Kidney (tissue), 14 donors: Measurements from ENCODE around the gene TAF9B. TPM values are rescaled to one million over a fixed set of nuclear protein-coding genes. Genes with fewer than 3 reads are reported as not detected.
A peak's percentile ranks its signal among the peaks of the same experiment; 100 is the strongest.

Experiments
- DNase-seq, 5 donors: peaks; one replicate each; pipeline ENCODE4 v3.0.0-alpha.2; 2013 to 2020
- FAIRE-seq: peaks from 2 replicates; lab custom pipeline; 2012; peaks lifted over from hg19 to GRCh38; lab: Jason Lieb, UNC
- H3K27ac ChIP-seq, 2 donors: one replicate each; pipeline ENCODE4 v1.7.0; 2013; ENCODE audit warnings: low read depth in 2 of 2, low read length in 2 of 2, inconsistent platforms in 1 of 2
- H3K27me3 ChIP-seq: one replicate; pipeline ENCODE4 v1.7.1; 2013; ENCODE audit warnings: low read length, inconsistent platforms; ENCODE audit not compliant: control insufficient read depth, insufficient read depth
- H3K36me3 ChIP-seq, 3 donors: one replicate each; pipeline versions ENCODE4 v1.7.0 to v1.7.1; 2013; ENCODE audit warnings: low read length in 3 of 3, control low read depth in 1 of 3, inconsistent platforms in 1 of 3; ENCODE audit not compliant: insufficient read depth in 3 of 3, control insufficient read depth in 2 of 3
- H3K4me1 ChIP-seq, 3 donors: one replicate each; pipeline versions ENCODE4 v1.7.0 to v1.7.1; 2013; ENCODE audit warnings: low read length in 3 of 3, inconsistent platforms in 1 of 3, low read depth in 1 of 3; ENCODE audit not compliant: control insufficient read depth in 2 of 3, insufficient read depth in 2 of 3
- H3K4me3 ChIP-seq, 3 donors: one replicate each; pipeline versions ENCODE4 v1.7.0 to v1.8.1; 2013; ENCODE audit warnings: low read length in 3 of 3, control low read depth in 1 of 3, inconsistent platforms in 1 of 3
- H3K9ac ChIP-seq, 3 donors: one replicate each; pipeline versions ENCODE4 v1.7.0 to v1.7.1; 2013; ENCODE audit warnings: low read length in 3 of 3, control low read depth in 1 of 3, inconsistent platforms in 1 of 3
- H3K9me3 ChIP-seq, 3 donors: one replicate each; pipeline versions ENCODE4 v1.7.0 to v1.7.1; 2013; ENCODE audit warnings: low read length in 3 of 3, control low read depth in 1 of 3, inconsistent platforms in 1 of 3; ENCODE audit not compliant: control insufficient read depth in 2 of 3, insufficient read depth in 1 of 3
- CTCF ChIP-seq: IDR thresholded peaks from 3 replicates; pipeline ENCODE4 v1.5.1; 2012; ENCODE audit warnings: mild to moderate bottlenecking, moderate library complexity, borderline replicate concordance; ENCODE audit not compliant: insufficient read depth; ENCODE audit errors: extremely low read depth
- intact Hi-C: fragments of 100-400 bp; cut with DNase I; formaldehyde crosslinking; loops from one replicate; pipeline ENCODE4 v1.11.1; 2022
- polyA plus RNA-seq: library from polyadenylated mRNA; stranded (reverse); fragments of 350-450 nt; fragmentation: Illumina TruSeq; extraction: RNeasy Lipid Tissue Mini Kit (QIAGEN cat#74804); gene quantifications from one replicate; pipeline ENCODE4 v1.2.3, GENCODE V29; 2014; ENCODE audit warnings: low read depth, low replicate concordance; ENCODE audit not compliant: insufficient read depth
- total RNA-seq: library from RNA; stranded (reverse); fragmentation: NEBNext Ultra II Directional; extraction: Animal tissue kit (Norgen Biotek cat#: 25700); gene quantifications from one replicate; pipeline ENCODE4 v1.2.1, GENCODE V29; 2021
- donor health status: control.
- donor health status: control.
- donor health status: control.
- donor health status: control.
- donor health status: control.
- donor health status: DM: yes; HTN: yes; CAD: no.
- donor health status: Normal renal cell carcinoma (clear cell type).

TAF9B gene
- total and polyA plus RNA-seq, 2 donors from 2014 or later = 14.0 to 23.3 TPM

DNA sequence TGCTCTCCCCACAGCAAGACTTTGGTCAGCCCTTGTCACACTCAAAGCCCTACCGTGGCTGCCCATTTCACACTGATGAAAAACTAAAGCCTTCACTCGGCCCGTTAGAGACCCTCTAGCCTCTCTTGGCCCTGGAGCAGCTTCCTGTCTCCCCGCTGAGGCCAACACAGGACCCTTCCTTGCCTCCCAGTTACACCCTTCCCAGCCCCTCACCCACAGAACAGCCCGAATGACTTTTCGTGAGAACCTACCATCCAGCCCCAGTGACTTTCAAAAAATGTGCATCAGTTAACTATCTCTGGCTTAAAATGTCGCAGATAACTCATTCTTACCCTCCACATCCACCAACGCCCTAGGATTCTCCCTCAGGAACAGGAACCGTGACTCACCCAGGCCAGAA lies 756 bp upstream of the TAF9B start:
- FAIRE-seq (no peak), DNase-seq (no peak)
- Histone ChIP-seq H3K9me3 (no peaks in the 10 kb centered on the region), H3K4me1 (peaks cover 0 to 3% (median 0%) of the 10 kb centered on the region in 3 donors), H3K27ac (no peak overlapping the region), H3K36me3 (peaks cover 0 to 5% (median 0%) of the 10 kb centered on the region in 3 donors), H3K27me3 (no peaks in the 10 kb centered on the region), H3K4me3 (peak overlapping the region in 1 of 3 donors; percentile 82), H3K9ac (no peak overlapping the region)
- TF ChIP-seq CTCF = no peak
- intact Hi-C loops = no loop called here

DNA sequence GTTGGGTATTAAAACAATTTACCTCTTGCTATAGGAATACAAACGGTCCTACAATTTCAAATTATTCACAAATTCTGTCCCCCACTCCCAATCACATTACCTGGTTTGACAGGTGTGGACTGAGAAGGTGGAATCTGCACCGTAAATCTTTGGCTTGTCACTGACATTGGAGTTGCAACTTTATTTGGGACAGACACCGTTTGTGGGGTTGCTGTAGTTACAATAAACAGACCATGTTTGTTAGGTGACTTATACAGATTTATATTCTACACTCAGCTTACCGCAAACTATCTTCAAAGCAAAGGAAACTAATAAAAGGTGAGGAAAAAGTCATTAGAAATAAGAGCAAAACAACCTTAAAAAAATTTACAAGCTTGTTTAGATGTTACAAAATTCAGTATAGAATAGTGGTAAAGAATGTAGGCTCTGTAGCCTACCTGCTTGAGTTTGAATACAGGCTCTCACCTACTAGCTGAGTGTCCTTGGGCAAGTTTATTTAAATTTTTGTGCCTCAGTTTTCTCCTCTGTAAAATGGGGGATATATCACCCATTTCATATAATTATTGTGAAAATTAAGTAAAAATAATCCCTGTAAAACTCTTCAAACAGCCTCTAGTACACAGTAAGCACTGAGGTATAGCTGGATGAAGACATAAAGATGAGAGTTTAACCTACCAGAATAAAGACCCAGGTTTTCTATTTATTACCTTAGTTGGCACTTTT lies 6.1 kb downstream of the TAF9B start:
- intact Hi-C loops = no loop called here
- FAIRE-seq (no peak), DNase-seq (no peak)
- TF ChIP-seq CTCF = no peak
- Histone ChIP-seq H3K4me1 (peaks cover 0 to 2% (median 0%) of the 10 kb centered on the region in 3 donors), H3K27ac (no peak overlapping the region), H3K36me3 (peaks cover 0 to 14% (median 0%) of the 10 kb centered on the region in 3 donors), H3K9me3 (no peaks in the 10 kb centered on the region), H3K27me3 (no peaks in the 10 kb centered on the region), H3K9ac (no peak overlapping the region), H3K4me3 (no peak overlapping the region)

GRCh38 chrX:78131117-78131516 lies 8.3 kb downstream of the TAF9B start:
- intact Hi-C loops = no loop called here
- Histone ChIP-seq H3K27ac (no peak overlapping the region), H3K27me3 (no peaks in the 10 kb centered on the region), H3K36me3 (peaks cover 0 to 12% (median 1%) of the 10 kb centered on the region in 3 donors), H3K9ac (no peak overlapping the region), H3K4me3 (no peak overlapping the region), H3K4me1 (no peaks in the 10 kb centered on the region), H3K9me3 (no peaks in the 10 kb centered on the region)
- FAIRE-seq = no peak
- TF ChIP-seq CTCF = no peak
- DNase-seq = no peak

DNA sequence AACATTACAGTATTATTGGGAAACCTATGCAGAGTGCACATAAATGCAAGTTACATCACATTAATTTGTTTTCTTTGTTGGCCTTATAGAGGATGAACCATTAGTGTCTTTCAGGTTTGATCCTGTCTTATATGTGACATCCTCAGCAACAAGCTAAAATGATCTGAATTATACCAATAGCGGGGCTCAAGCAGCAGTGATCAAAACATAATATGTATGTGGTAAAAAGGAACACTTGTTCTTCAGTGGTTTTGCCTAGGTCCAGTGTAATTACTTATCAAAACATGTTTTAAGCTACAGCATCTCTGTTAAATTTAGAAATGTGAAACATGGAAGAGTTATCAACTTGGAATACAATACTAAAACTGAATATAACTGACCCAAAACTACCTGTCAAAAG lies 9.1 kb downstream of the TAF9B start:
- TF ChIP-seq CTCF = no peak
- FAIRE-seq (no peak), DNase-seq (no peak)
- H3K9me3 ChIP-seq = no peaks in the 10 kb centered on the region
- no peak overlapping the region for H3K9ac ChIP-seq
- no peak overlapping the region for H3K27ac ChIP-seq
- no peak overlapping the region for H3K4me3 ChIP-seq
- no peaks in the 10 kb centered on the region for H3K27me3 ChIP-seq
- no peaks in the 10 kb centered on the region for H3K4me1 ChIP-seq
- intact Hi-C loops = no loop called here
- H3K36me3 ChIP-seq = peaks cover 0 to 16% (median 2%) of the 10 kb centered on the region in 3 donors
